Neural progenitor cell (in vitro differentiated cells): Measurements from ENCODE around the gene RNASE12. TPM values are rescaled to one million over a fixed set of nuclear protein-coding genes. Genes with fewer than 3 reads are reported as not detected.

Source experiments
- DNase-seq: peaks from one replicate; pipeline ENCODE4 v3.0.0-alpha.2; 2016; ENCODE audit warnings: low spot score
- H2AFZ ChIP-seq: fragments of 200-600 bp; sonication (generic); replicated peaks from 2 replicates; pipeline ENCODE4 v1.6.1; 2016; ENCODE audit warnings: antibody characterized with exemption
- H3F3A ChIP-seq: fragments of 200-600 bp; sonication (generic); 2 replicates; pipeline ENCODE4 v1.6.1; 2016; ENCODE audit warnings: antibody characterized with exemption, low read depth
- H3K27ac ChIP-seq: fragments of 200-600 bp; sonication (generic); 2 replicates; pipeline ENCODE4 v1.5.1; 2016; ENCODE audit warnings: mild to moderate bottlenecking
- H3K27me3 ChIP-seq: fragments of 200-600 bp; sonication (generic); 2 replicates; pipeline ENCODE4 v1.6.1; 2016; ENCODE audit warnings: mild to moderate bottlenecking, moderate library complexity
- H3K36me3 ChIP-seq: fragments of 200-600 bp; sonication (generic); 2 replicates; pipeline ENCODE4 v1.5.1; 2016
- H3K4me1 ChIP-seq: fragments of 200-600 bp; sonication (generic); 2 replicates; pipeline ENCODE4 v1.6.1; 2016; ENCODE audit warnings: mixed run types
- H3K4me2 ChIP-seq: fragments of 200-600 bp; sonication (generic); 2 replicates; pipeline ENCODE4 v1.6.1; 2016
- H3K4me3 ChIP-seq: fragments of 200-600 bp; sonication (generic); 2 replicates; pipeline ENCODE4 v1.5.1; 2016
- H3K79me2 ChIP-seq: fragments of 200-600 bp; sonication (generic); 2 replicates; pipeline ENCODE4 v1.6.1; 2016; ENCODE audit warnings: low read depth
- H3K9ac ChIP-seq: fragments of 200-600 bp; sonication (generic); 2 replicates; pipeline ENCODE4 v1.6.1; 2016
- H3K9me3 ChIP-seq: fragments of 200-600 bp; sonication (generic); 2 replicates; pipeline ENCODE4 v1.5.1; 2016; ENCODE audit warnings: low read depth
- H4K20me1 ChIP-seq: fragments of 200-600 bp; sonication (generic); 2 replicates; pipeline ENCODE4 v1.6.1; 2016; ENCODE audit warnings: low read depth
- H3K27ac Mint-ChIP-seq: 3 replicates; pipeline ENCODE4 v1.8.0; 2021; ENCODE audit warnings: mixed read lengths
- H3K27me3 Mint-ChIP-seq: 2 replicates; pipeline ENCODE4 v1.8.0; 2022; ENCODE audit warnings: low read depth, mild to moderate bottlenecking, inconsistent platforms, moderate library complexity, mixed read lengths; ENCODE audit not compliant: insufficient read depth
- H3K36me3 Mint-ChIP-seq: 3 replicates; pipeline ENCODE4 v1.8.0; 2021; ENCODE audit warnings: mixed read lengths
- H3K4me1 Mint-ChIP-seq: 3 replicates; pipeline ENCODE4 v1.8.0; 2021; ENCODE audit warnings: mixed read lengths
- H3K4me3 Mint-ChIP-seq: 3 replicates; pipeline ENCODE4 v1.8.0; 2021; ENCODE audit warnings: mild to moderate bottlenecking, moderate library complexity, mixed read lengths
- H3K9me3 Mint-ChIP-seq: 3 replicates; pipeline ENCODE4 v1.8.0; 2020; ENCODE audit warnings: mixed read lengths
- EZH2 ChIP-seq: fragments of 200-600 bp; sonication (generic); IDR thresholded peaks from 2 replicates; pipeline ENCODE4 v1.6.1; 2017; ENCODE audit warnings: antibody characterized with exemption, mild to moderate bottlenecking, moderate library complexity
- EZH2phosphoT487 ChIP-seq: fragments of 200-600 bp; sonication (generic); IDR thresholded peaks from 2 replicates; pipeline ENCODE4 v1.6.1; 2017; ENCODE audit warnings: antibody characterized with exemption
- total RNA-seq: library from RNA; depleted of rRNA; stranded (reverse); fragments of >200 nt; gene quantifications from 2 replicates; pipeline ENCODE4 v1.2.3, GENCODE V29; 2015; ENCODE audit warnings: low replicate concordance
- TF ChIP-seq, protein P1 (sequence below): fragments of 200-600 bp; sonication (generic); IDR thresholded peaks from 2 replicates; pipeline ENCODE4 v1.5.1; 2017; ENCODE audit warnings: antibody characterized with exemption, mild to moderate bottlenecking

Gene RNASE12
- total RNA-seq, 1 donor from 2014 or later: not detected

DNA sequence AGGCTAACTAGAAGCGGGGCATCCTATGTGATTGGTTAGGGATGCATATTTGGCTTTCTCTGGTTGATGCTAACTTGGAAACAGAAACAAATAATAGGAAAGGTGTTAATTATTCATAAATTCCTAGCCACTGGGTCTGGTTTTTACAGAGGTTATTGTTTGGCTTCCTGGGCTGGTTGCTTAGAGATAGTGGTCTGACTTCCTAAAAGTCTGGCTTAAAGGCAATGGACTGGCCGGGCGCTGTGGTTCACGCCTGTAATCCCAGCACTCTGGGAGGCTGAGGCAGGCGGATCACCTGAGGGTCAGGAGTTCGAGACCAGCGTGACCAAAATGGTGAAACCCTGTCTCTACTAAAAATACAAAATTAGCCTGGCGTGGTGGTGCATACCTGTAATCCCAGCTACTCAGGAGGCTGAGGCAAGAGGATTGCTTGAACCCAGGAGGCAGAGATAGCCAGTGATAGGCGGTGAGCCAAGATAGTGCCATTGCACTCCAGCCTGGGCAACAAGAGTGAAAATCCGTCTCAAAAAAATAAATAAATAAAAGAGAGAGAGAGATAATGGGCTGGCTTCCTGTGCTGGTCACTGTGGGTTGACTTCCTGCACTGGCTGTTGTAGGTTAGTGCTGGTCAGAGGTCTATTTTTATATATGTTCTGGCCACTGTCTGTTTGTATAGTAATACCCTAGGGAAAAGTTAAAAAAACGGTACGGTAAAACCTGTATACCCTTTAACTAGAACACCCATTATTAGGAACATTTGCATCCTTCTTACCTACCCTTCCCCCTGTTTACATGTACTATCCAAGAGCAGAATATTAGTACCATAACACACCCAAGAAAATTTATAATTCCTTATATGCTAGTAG is 26.2 kb upstream of the RNASE12 start:
- no peaks in the 10 kb centered on the region for H3K27me3 Mint-ChIP-seq
- H3K4me1 Mint-ChIP-seq: peaks cover 11% of the 10 kb centered on the region
- Histone ChIP-seq H3K9ac (no peak overlapping the region), H3K4me3 (no peak overlapping the region), H3K4me2 (no peak overlapping the region), H2AFZ (no peak overlapping the region), H4K20me1 (no peaks in the 10 kb centered on the region), H3K27ac (no peak overlapping the region), H3K27me3 (peaks cover 23% of the 10 kb centered on the region), H3K9me3 (no peaks in the 10 kb centered on the region), H3F3A (peaks cover 24% of the 10 kb centered on the region), H3K4me1 (no peaks in the 10 kb centered on the region), H3K36me3 (no peaks in the 10 kb centered on the region), H3K79me2 (no peaks in the 10 kb centered on the region)
- no peak for DNase-seq
- no peak overlapping the region for H3K4me3 Mint-ChIP-seq
- H3K9me3 Mint-ChIP-seq: peaks cover 2% of the 10 kb centered on the region
- no peaks in the 10 kb centered on the region for H3K36me3 Mint-ChIP-seq
- no peak overlapping the region for H3K27ac Mint-ChIP-seq
- TF ChIP-seq EZH2: no peak
- TF ChIP-seq, protein P1, sequence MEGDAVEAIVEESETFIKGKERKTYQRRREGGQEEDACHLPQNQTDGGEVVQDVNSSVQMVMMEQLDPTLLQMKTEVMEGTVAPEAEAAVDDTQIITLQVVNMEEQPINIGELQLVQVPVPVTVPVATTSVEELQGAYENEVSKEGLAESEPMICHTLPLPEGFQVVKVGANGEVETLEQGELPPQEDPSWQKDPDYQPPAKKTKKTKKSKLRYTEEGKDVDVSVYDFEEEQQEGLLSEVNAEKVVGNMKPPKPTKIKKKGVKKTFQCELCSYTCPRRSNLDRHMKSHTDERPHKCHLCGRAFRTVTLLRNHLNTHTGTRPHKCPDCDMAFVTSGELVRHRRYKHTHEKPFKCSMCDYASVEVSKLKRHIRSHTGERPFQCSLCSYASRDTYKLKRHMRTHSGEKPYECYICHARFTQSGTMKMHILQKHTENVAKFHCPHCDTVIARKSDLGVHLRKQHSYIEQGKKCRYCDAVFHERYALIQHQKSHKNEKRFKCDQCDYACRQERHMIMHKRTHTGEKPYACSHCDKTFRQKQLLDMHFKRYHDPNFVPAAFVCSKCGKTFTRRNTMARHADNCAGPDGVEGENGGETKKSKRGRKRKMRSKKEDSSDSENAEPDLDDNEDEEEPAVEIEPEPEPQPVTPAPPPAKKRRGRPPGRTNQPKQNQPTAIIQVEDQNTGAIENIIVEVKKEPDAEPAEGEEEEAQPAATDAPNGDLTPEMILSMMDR: no peak
- TF ChIP-seq EZH2phosphoT487: no peak

DNA sequence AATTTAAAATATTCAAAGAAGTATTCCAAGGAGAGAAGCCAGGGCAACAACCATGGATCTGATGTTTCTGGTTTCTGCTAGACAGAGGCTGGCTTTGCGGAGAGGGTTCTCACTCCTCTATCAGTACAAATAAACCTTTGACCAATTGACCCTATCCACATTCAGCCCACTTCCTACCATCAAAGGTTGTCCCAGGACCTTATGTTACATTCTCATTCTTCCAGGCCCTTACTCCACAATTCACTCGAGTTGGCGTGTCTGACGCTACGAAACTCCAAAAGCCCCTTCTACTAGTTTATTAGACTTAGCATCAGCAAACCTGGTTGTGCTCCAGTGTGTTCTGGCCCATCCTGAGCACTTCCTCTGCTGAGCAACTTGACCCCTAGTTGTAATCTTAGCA is 24.8 kb upstream of the RNASE12 start:
- peaks cover 28% of the 10 kb centered on the region for H3K27me3 ChIP-seq
- no peak overlapping the region for H3K9ac ChIP-seq
- no peak overlapping the region for H3K4me2 ChIP-seq
- H3K4me1 Mint-ChIP-seq: peaks cover 6% of the 10 kb centered on the region
- H3K4me3 ChIP-seq: no peak overlapping the region
- no peaks in the 10 kb centered on the region for H3K27me3 Mint-ChIP-seq
- H4K20me1 ChIP-seq: no peaks in the 10 kb centered on the region
- peak overlapping the region; percentile 60 for H3K4me3 Mint-ChIP-seq
- H3K36me3 Mint-ChIP-seq: no peaks in the 10 kb centered on the region
- no peaks in the 10 kb centered on the region for H3K36me3 ChIP-seq
- DNase-seq: no peak
- TF ChIP-seq EZH2 (no peak), EZH2phosphoT487 (no peak)
- TF ChIP-seq, protein P1: no peak
- H3K79me2 ChIP-seq: no peaks in the 10 kb centered on the region
- H3K9me3 ChIP-seq: no peaks in the 10 kb centered on the region
- no peak overlapping the region for H2AFZ ChIP-seq
- no peak overlapping the region for H3K27ac ChIP-seq
- no peak overlapping the region for H3K27ac Mint-ChIP-seq
- peaks cover 2% of the 10 kb centered on the region for H3K9me3 Mint-ChIP-seq
- H3F3A ChIP-seq: peaks cover 17% of the 10 kb centered on the region
- H3K4me1 ChIP-seq: no peaks in the 10 kb centered on the region

DNA sequence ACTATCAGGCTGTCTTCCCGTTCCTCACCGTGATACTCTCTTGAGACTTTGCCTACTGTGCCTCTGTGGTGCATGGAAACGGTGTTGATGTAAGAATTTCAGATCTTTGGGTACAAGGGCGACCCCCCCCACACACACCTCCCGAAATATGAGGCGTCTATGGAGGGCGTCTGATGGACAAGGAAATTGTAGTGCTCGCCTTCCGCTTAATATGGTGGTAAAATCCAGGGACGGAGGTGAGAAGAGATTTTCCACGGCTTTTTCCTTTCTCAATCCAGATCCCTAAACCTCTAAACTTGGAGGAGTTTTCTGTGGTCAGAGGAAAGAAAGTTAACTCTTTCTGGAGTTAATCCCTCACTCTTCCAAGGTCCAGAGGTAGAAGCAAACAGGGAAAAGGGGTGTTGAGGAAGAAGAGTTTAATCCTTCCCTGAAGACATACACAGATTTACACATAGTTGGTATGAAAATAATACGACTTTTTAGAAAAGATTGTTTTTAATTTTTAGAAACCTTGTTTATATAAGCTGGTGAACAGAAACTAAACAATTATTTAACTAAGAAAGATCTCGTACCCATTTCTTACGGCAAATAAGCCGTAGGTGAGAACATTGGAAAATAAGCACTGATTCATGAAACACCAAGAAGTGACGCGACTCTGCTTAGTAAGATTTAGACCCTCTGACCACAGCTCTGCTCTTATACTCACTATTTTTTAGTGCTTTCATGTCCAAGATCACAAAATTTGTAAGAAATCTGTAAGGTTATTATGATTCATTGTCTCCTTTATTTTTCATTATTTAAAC is 23.1 kb upstream of the RNASE12 start:
- peak overlapping the region; percentile 72 for H3K4me3 ChIP-seq
- H3K36me3 ChIP-seq: no peaks in the 10 kb centered on the region
- Mint-ChIP-seq H3K27ac (no peak overlapping the region), H3K9me3 (peaks cover 2% of the 10 kb centered on the region), H3K4me1 (peaks cover 6% of the 10 kb centered on the region), H3K27me3 (no peaks in the 10 kb centered on the region), H3K36me3 (no peaks in the 10 kb centered on the region), H3K4me3 (no peak overlapping the region)
- peak overlapping the region; percentile 68 for H3K4me2 ChIP-seq
- no peaks in the 10 kb centered on the region for H3K79me2 ChIP-seq
- H3K4me1 ChIP-seq: no peaks in the 10 kb centered on the region
- DNase-seq: peak; percentile 64
- no peaks in the 10 kb centered on the region for H3K9me3 ChIP-seq
- H4K20me1 ChIP-seq: no peaks in the 10 kb centered on the region
- H2AFZ ChIP-seq: peak overlapping the region; percentile 90
- H3K27me3 ChIP-seq: peaks cover 36% of the 10 kb centered on the region
- H3K27ac ChIP-seq: no peak overlapping the region
- H3F3A ChIP-seq: peaks cover 17% of the 10 kb centered on the region
- no peak overlapping the region for H3K9ac ChIP-seq
- TF ChIP-seq, protein P1: no peak
- TF ChIP-seq EZH2phosphoT487 (no peak), EZH2 (no peak)
